IPS-20b (cell line): Measurements from ENCODE around the gene EPHB2.
A peak's percentile ranks its signal among the peaks of the same experiment; 100 is the strongest.

ENCODE experiments used
- H3K27ac ChIP-seq: one replicate; pipeline ENCODE4 v1.5.1; 2013; ENCODE audit warnings: low read length
- H3K27me3 ChIP-seq: 2 replicates; pipeline ENCODE4 v1.6.1; 2013; ENCODE audit warnings: mild to moderate bottlenecking, low read length, inconsistent platforms; ENCODE audit not compliant: insufficient read depth
- H3K36me3 ChIP-seq: 2 replicates; pipeline ENCODE4 v1.6.1; 2013; ENCODE audit warnings: low read depth, mild to moderate bottlenecking, inconsistent platforms, low read length, moderate library complexity; ENCODE audit not compliant: insufficient read depth
- H3K4me1 ChIP-seq: 2 replicates; pipeline ENCODE4 v1.6.1; 2013; ENCODE audit warnings: mild to moderate bottlenecking, control low read depth, inconsistent platforms, low read length, moderate library complexity; ENCODE audit not compliant: insufficient read depth
- H3K4me3 ChIP-seq: 2 replicates; pipeline ENCODE4 v1.5.1; 2013; ENCODE audit warnings: mild to moderate bottlenecking, low read length, inconsistent platforms
- H3K9ac ChIP-seq: 2 replicates; pipeline ENCODE4 v1.6.1; 2013; ENCODE audit warnings: low read depth, mild to moderate bottlenecking, inconsistent platforms, low read length, moderate library complexity
- H3K9me3 ChIP-seq: 2 replicates; pipeline ENCODE4 v1.6.1; 2013; ENCODE audit warnings: mild to moderate bottlenecking, low read depth, low read length, inconsistent platforms; ENCODE audit not compliant: insufficient read depth

Gene EPHB2

DNA sequence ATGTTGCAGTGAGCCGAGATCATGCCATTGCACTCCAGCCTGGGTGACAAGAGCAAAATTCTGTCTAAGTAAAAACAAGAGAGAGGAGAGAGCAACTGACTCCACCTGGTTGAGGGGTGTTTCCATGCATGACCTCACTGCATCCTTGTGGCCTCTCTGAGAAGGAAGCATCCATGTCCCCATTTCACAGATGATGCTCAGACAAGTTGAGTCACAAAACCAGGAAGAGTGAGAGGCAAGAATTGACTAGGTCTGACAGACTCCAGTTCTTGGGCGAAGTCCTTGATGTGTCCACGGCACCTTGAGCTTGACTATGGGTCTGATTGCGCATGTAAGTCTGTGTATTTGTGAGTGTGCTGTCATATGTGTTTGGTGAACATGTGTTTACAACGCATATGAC, 156.2 kb downstream of the EPHB2 start:
- Histone ChIP-seq H3K36me3 (0 out of 2 replicates have a peak, but pooled peaks cover 4% of the 10 kb centered on the region), H3K9ac (no peak overlapping the region), H3K9me3 (no peaks in the 10 kb centered on the region), H3K4me1 (no peaks in the 10 kb centered on the region), H3K27ac (no peak overlapping the region), H3K4me3 (no peak overlapping the region), H3K27me3 (no peaks in the 10 kb centered on the region)

DNA sequence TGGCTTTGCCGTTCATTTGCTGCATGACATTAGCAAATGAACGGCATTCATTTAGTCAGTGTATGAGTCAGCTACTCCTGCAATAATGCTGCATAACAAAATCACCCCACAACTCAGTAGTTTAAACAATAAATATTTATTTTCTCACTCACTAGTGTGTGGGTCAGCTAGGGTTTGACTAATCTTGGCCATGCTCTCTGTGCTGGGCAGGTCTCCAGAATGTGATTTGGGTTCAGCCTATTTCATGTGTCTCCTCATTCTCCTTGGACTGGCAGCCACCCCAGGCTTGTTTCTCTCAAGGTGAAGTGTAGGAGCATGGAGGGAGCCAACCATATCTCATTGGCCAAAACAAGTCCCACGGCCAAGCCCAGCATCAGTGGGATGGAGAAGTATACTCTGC, 157.7 kb downstream of the EPHB2 start:
- H3K9me3 ChIP-seq: no peaks in the 10 kb centered on the region
- no peaks in the 10 kb centered on the region for H3K27me3 ChIP-seq
- H3K27ac ChIP-seq: no peak overlapping the region
- no peaks in the 10 kb centered on the region for H3K4me1 ChIP-seq
- no peak overlapping the region for H3K4me3 ChIP-seq
- H3K36me3 ChIP-seq: 0 out of 2 replicates have a peak, but pooled peaks cover 4% of the 10 kb centered on the region
- no peak overlapping the region for H3K9ac ChIP-seq

DNA sequence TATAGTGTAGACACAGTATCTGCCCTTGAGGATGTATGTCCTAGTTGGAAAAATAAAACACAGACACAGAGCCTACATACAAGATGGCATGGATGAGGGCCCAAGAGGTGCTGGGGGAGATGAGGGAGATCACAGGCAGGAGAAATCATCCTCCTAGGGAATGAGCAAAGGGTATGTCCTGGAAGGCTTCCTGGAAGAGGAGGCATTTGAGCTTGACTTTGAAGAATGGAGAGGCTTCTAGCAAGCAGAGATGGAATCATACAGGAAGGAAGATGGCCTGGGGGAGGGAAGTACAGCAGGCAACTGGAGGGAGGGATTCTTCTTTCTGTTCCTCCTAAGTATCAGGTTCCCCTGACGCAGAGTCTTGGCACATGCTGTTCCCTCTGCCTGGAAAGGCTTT, 158.7 kb downstream of the EPHB2 start:
- Histone ChIP-seq H3K9ac (no peak overlapping the region), H3K4me1 (no peaks in the 10 kb centered on the region), H3K36me3 (0 out of 2 replicates have a peak, but pooled peaks cover 4% of the 10 kb centered on the region), H3K27me3 (no peaks in the 10 kb centered on the region), H3K27ac (no peak overlapping the region), H3K9me3 (no peaks in the 10 kb centered on the region), H3K4me3 (no peak overlapping the region)

DNA sequence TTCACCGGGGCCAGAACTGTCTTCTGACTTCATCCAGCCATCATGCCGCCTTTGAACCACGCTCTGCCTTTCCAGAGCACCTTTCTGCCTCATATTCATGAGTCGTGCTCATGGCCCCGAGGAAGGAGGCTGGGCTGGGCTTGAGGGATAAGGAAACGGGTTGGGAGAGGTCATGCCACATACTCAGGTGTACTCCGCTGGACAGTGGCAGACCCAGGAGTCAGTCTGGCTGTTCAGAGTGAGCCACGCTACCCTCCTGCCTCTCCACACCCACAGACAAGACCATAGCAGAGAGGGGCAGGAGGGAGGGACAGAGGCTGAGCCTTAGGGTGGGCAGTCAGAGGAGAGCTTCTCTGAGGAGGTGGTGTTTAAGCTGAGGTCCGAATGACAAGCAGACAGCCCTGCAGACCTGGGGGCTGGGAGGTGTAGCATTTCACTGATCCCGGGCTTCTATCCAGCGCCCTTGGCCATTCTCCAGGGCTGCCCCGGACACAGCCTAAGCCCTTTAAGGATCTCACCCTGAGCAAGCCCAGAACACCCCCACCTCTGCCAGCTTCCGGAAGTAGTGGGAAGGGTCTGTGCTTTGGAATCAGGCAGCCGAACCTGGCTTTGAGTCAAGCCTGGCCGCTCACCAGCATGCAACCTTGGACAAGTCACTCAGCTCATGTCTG, 159.7 kb downstream of the EPHB2 start:
- H3K27ac ChIP-seq: no peak overlapping the region

DNA sequence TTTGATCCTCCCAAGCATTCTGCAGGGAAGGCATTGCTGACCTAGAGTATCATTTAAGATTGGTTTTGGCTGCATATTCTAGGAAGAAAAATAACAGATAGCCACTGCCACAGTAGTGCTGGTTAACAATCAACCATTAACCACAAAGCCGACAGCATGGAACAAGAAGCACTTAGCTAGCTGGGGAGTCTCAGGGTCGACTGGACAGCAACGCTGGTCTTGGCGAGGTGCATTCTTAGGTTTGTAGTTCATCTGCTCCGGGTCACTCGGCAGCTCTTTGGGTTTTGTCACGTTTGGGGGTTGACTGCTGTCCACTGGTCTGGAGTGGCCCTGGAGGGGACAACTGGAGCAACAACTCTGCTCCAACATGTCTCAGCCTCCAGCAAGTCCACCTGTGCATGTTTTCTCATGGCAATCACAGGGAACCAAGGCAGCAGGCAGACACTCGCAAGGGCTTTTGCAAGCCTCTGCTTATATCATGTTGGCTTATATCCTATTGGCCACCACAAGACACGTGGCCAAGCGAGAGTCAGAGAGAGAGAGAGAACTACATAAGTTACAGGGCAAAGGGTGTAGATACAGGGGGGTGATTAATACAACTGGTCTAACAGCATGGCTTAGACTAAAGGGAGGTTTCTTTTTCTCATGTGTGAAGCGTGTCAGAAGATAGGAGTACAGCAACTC, 162.5 kb downstream of the EPHB2 start:
- H3K9ac ChIP-seq: no peak overlapping the region
- H3K27ac ChIP-seq: no peak overlapping the region
- no peaks in the 10 kb centered on the region for H3K36me3 ChIP-seq
- H3K27me3 ChIP-seq: no peaks in the 10 kb centered on the region
- no peak overlapping the region for H3K4me3 ChIP-seq
- H3K9me3 ChIP-seq: no peaks in the 10 kb centered on the region
- peaks cover 7% of the 10 kb centered on the region; the same call in 1 of the 2 replicates for H3K4me1 ChIP-seq

More for the DNA sequence above, 159.7 kb downstream of the EPHB2 start:
- Histone ChIP-seq H3K9ac (peak overlapping the region; percentile 32; the same call in 1 of the 2 replicates), H3K27me3 (no peaks in the 10 kb centered on the region), H3K4me1 (peaks cover 3% of the 10 kb centered on the region; the same call in 1 of the 2 replicates), H3K4me3 (no peak overlapping the region), H3K9me3 (no peaks in the 10 kb centered on the region), H3K36me3 (0 out of 2 replicates have a peak, but pooled peaks cover 4% of the 10 kb centered on the region)

DNA sequence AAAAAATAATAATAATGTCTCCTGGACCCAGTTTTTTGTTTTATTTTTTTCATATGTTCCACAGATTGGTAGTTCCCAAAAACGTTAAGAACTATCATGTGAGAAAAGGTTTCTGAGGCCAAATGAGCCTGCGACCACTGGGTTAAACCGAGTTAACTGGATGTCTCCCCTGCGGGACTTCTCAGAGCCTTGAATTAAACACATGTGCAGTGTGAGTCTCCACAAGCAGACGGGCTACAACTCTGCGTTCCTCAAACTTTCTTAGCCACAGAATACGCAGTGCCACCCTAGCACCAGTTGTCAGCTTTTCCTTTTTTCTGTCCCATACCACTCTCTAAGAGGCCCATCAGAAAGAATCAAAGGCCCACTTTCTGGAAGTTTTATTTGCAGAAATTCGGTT, 164.1 kb downstream of the EPHB2 start:
- Histone ChIP-seq H3K9ac (no peak overlapping the region), H3K27ac (no peak overlapping the region), H3K36me3 (no peaks in the 10 kb centered on the region), H3K4me3 (no peak overlapping the region), H3K4me1 (peaks cover 7% of the 10 kb centered on the region; the same call in 1 of the 2 replicates), H3K27me3 (no peaks in the 10 kb centered on the region), H3K9me3 (no peaks in the 10 kb centered on the region)

DNA sequence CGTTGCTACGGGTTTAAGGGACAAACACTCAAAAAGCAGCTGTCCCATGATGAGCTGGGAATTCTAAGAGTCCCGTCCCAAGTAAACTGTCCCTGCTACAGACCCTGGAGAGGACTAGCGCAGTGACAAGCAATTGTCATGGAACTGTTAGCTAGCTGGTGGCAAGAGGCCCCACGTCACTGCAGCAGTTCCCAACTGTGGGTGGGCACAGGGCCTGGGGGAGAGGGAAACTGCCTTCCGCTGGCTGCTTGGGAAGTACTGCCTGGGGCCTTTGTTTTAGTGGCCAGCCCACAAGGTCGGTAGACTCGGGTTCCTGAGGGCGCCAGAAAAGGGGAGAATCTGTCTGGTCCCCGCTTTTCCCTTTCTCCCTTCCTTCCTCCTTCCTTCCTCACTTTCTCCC, 164.6 kb downstream of the EPHB2 start:
- Histone ChIP-seq H3K27me3 (no peaks in the 10 kb centered on the region), H3K4me1 (peaks cover 7% of the 10 kb centered on the region; the same call in 1 of the 2 replicates), H3K9me3 (no peaks in the 10 kb centered on the region), H3K4me3 (no peak overlapping the region), H3K36me3 (no peaks in the 10 kb centered on the region), H3K27ac (no peak overlapping the region), H3K9ac (0 out of 2 replicates have a peak overlapping the region, but pooled peaks have one; percentile 23)

DNA sequence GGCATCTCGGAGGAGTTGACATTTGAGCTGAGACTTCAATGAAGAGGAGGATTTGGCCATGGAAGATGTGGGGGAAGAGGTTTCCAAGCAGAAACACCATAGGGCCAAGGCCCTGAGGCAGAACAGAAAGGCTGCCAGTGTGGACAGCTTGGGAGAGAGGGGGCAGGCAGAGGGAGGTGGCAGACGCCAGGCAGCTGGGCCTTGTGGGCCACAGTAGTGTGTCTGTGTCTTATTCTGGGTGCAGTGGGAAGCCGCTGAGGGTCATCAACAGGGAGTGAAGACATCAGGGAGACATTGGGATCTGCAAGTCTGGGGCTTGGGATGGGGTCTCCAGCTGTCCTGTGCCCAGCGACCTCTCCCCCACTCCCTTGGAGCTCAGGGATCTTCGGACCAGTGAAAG, 165.2 kb downstream of the EPHB2 start:
- peaks cover 7% of the 10 kb centered on the region; the same call in 1 of the 2 replicates for H3K4me1 ChIP-seq
- H3K4me3 ChIP-seq: no peak overlapping the region
- no peaks in the 10 kb centered on the region for H3K36me3 ChIP-seq
- no peaks in the 10 kb centered on the region for H3K9me3 ChIP-seq
- no peak overlapping the region for H3K9ac ChIP-seq
- H3K27ac ChIP-seq: no peak overlapping the region
- no peaks in the 10 kb centered on the region for H3K27me3 ChIP-seq

DNA sequence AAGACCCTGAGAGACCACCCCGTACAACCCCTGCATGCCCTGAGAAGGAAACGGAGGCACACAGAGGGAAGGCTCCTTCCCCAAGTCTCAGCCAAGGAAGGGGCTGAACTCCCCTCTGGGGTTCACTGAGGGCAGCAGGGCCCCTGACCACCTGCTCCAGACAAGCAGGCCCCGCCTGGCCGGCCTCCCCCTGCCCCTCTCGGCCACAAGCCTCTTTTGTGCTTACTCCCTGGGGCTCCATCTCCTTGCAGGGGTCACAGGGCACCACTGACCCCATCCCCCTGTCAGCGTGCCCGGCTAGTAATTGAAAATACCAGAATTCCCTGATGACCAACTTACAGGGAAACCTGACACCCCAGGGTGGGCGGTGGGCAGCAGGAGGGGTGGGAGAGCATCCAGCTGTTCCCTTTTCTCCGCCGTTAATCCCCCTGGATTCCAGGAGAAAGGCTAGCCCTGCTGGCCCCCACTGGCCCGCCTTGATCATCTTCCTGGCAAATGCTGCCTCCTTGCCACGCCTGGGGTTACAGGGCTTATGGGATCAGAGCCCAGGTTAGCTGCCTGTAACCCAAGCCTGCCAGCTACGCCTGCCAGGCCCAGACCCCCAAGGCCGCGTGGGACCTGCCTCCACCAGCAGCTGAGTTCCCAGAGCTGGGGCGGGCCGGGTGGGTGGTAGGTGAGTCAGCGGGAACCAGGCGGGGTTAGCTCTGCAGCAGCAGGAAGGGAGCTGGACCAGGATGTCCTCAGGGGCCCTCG, 165.9 kb downstream of the EPHB2 start:
- no peaks in the 10 kb centered on the region for H3K9me3 ChIP-seq
- H3K27me3 ChIP-seq: no peaks in the 10 kb centered on the region
- peaks cover 7% of the 10 kb centered on the region; the same call in 1 of the 2 replicates for H3K4me1 ChIP-seq
- no peak overlapping the region for H3K27ac ChIP-seq
- H3K9ac ChIP-seq: no peak overlapping the region; the same call in 1 of the 2 replicates
- no peaks in the 10 kb centered on the region for H3K36me3 ChIP-seq
- no peak overlapping the region for H3K4me3 ChIP-seq

DNA sequence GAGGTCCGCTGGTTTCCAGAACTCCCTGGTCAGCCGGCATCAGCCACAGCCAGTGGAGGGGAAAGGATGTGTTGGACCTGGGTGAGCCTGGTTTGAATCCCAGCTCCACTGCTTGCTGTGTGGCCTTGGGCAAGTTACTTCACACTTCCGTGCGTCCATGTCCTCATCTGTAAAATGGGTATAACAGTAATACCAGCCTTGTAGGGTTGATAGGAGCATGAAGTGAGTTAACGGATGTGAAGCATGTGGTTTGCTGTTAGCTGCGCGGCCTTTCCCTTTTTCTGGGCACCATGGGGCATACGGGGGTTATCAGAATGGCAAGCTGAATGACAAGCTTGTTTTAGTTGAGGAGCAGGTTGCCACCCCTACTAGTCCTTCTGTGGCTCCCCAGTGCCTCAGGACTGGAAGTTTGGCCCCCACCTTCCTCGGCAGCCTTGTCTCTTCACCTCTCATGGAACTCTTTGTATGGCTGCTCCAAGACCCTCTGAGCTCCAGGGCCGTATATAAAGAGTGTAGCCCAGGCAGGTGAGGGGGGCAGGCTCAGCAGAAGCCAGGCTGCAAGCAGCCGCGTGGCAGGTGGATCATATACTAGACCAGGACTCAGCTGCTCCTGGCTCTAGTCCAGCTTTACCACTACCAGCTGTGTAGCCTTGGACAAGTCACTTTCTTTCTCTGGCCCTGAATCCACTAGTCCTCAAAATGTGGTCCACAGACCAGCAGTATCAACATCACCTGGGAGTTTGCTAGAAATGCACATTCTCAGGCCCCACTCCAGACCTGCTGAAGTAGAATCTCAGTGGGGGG, 166.7 kb downstream of the EPHB2 start:
- Histone ChIP-seq H3K27ac (no peak overlapping the region), H3K9me3 (no peaks in the 10 kb centered on the region)

DNA sequence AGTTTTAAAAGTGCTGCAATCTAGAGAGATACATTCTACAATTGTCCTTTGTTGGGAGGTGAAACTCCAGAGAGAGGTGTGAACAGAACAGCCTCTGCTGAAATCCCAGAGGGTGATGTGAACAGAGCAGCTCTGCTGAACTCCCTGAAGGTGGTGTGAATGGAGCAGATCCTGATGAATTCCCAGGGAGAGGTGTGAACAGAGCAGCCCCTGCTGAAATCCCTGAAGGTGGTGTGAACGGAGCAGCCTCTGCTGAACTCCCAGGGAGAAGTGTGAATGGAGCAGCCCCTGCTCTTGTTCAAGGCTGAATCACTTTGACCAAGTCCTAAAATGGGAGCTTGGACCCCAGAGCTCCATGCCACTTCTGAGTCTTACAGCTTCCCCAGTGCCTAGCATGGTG, 167.3 kb downstream of the EPHB2 start:
- no peak overlapping the region for H3K4me3 ChIP-seq
- no peaks in the 10 kb centered on the region for H3K9me3 ChIP-seq
- H3K27me3 ChIP-seq: no peaks in the 10 kb centered on the region
- H3K4me1 ChIP-seq: peaks cover 7% of the 10 kb centered on the region; the same call in 1 of the 2 replicates
- no peaks in the 10 kb centered on the region for H3K36me3 ChIP-seq
- H3K9ac ChIP-seq: no peak overlapping the region
- no peak overlapping the region for H3K27ac ChIP-seq

More for the DNA sequence above, 166.7 kb downstream of the EPHB2 start:
- H3K4me3 ChIP-seq: no peak overlapping the region
- no peaks in the 10 kb centered on the region for H3K36me3 ChIP-seq
- no peaks in the 10 kb centered on the region for H3K27me3 ChIP-seq
- H3K4me1 ChIP-seq: peaks cover 7% of the 10 kb centered on the region; the same call in 1 of the 2 replicates
- no peak overlapping the region for H3K9ac ChIP-seq
